OCI-LY7 (cell line): ENCODE results near the gene FLCN. TPM values are rescaled to one million over a fixed set of nuclear protein-coding genes. Genes with fewer than 3 reads are reported as not detected.

Experiments used
- BruUV-seq: library from RNA; stranded (reverse); fragments of 400-500 nt; replicated peaks from 2 replicates; lab custom pipeline; 2021; lab: Mats Ljungman, UMichigan
- CTCF ChIA-PET: fragments of 300-600 bp; sonication (Branson Sonifier 250); formaldehyde crosslinking; loops from one replicate; lab custom pipeline; 2022; ENCODE audit warnings: antibody characterized with exemption; ENCODE audit not compliant: unreplicated experiment; lab: Charles Lee
- POLR2A ChIA-PET: fragments of 300-600 bp; sonication (Branson Sonifier 250); formaldehyde crosslinking; loops from one replicate; lab custom pipeline; 2022; ENCODE audit warnings: antibody characterized with exemption; lab: Charles Lee
- DNase-seq: peaks from one replicate; pipeline ENCODE4 v3.0.0-alpha.2; 2015; ENCODE audit warnings: low spot score
- H2AFZ ChIP-seq: fragments of 200-600 bp; sonication (generic), shearing (Covaris generic); 2 replicates; pipeline ENCODE4 v1.6.1; 2014; ENCODE audit warnings: mild to moderate bottlenecking, antibody characterized with exemption, low read length, moderate library complexity
- H3K27ac ChIP-seq: fragments of 200-600 bp; sonication (generic); 2 replicates; pipeline ENCODE4 v1.5.1; 2014; ENCODE audit warnings: mixed run types, low read depth, mild to moderate bottlenecking, moderate library complexity, low read length, inconsistent platforms; ENCODE audit not compliant: poor library complexity, severe bottlenecking
- H3K36me3 ChIP-seq: fragments of 200-600 bp; sonication (generic); 2 replicates; pipeline ENCODE4 v1.6.1; 2014; ENCODE audit warnings: mild to moderate bottlenecking, antibody characterized with exemption, low read length, moderate library complexity, mixed read lengths; ENCODE audit not compliant: insufficient read depth
- H3K4me1 ChIP-seq: fragments of 200-600 bp; sonication (generic); 2 replicates; pipeline ENCODE4 v1.5.1; 2014; ENCODE audit warnings: mild to moderate bottlenecking, low read length; ENCODE audit not compliant: insufficient read depth, poor library complexity, severe bottlenecking
- H3K4me2 ChIP-seq: fragments of 200-600 bp; sonication (generic); 2 replicates; pipeline ENCODE4 v1.6.1; 2014; ENCODE audit warnings: mild to moderate bottlenecking, low read length
- H3K4me3 ChIP-seq: fragments of 200-600 bp; sonication (generic); 2 replicates; pipeline ENCODE4 v1.5.1; 2014; ENCODE audit warnings: mild to moderate bottlenecking, low read depth, low read length; ENCODE audit not compliant: poor library complexity, severe bottlenecking
- H3K79me2 ChIP-seq: fragments of 200-600 bp; sonication (generic); 2 replicates; pipeline ENCODE4 v1.6.1; 2016; ENCODE audit warnings: low read depth, mild to moderate bottlenecking, low read length, moderate library complexity, mixed read lengths; ENCODE audit not compliant: insufficient read depth
- H3K9me2 ChIP-seq: fragments of 200-600 bp; sonication (generic); 2 replicates; pipeline ENCODE4 v1.6.1; 2016; ENCODE audit warnings: mild to moderate bottlenecking, low read length, mixed read lengths; ENCODE audit not compliant: insufficient read depth
- H3K9me3 ChIP-seq: fragments of 200-600 bp; sonication (generic); 2 replicates; pipeline ENCODE4 v1.6.1; 2014; ENCODE audit warnings: mild to moderate bottlenecking, mixed run types, low read length, mixed read lengths
- H4K20me1 ChIP-seq: fragments of 200-600 bp; sonication (generic); 2 replicates; pipeline ENCODE4 v1.6.1; 2014; ENCODE audit warnings: mild to moderate bottlenecking, antibody characterized with exemption, low read length, moderate library complexity, mixed read lengths; ENCODE audit not compliant: insufficient read depth
- EZH2phosphoT487 ChIP-seq: fragments of 200-600 bp; sonication (generic); IDR thresholded peaks from 2 replicates; pipeline ENCODE4 v1.6.1; 2018; ENCODE audit warnings: low read depth, borderline replicate concordance, mild to moderate bottlenecking, mixed run types, antibody characterized with exemption, low read length, moderate library complexity, mixed read lengths
- intact Hi-C: fragments of 100-400 bp; cut with micrococcal nuclease; formaldehyde crosslinking; loops from one replicate; pipeline ENCODE4 v1.10.0; 2022; ENCODE audit not compliant: unreplicated experiment
- total RNA-seq, 2 experiments: library from RNA; depleted of rRNA in 1 of 2; stranded (reverse); fragments of >200 nt in 1 of 2; shearing (Covaris generic) in 1 of 2; gene quantifications; 2 replicates each; pipeline ENCODE4 v1.2.3, GENCODE V29; 2014 to 2022
- TF ChIP-seq, protein P1 (sequence below): fragments of 200-600 bp; sonication (generic); conservative IDR thresholded peaks from 2 replicates; pipeline ENCODE4 v1.5.1; 2014; ENCODE audit warnings: mild to moderate bottlenecking, antibody characterized with exemption, low read length, moderate library complexity, mixed read lengths

The FLCN gene
- total RNA-seq, 2 experiments from 2014 or later, result 20.5 to 20.9 TPM

GRCh38 chr17:17201271-17201670, 35.7 kb downstream of the FLCN start:
- BruUV-seq, result no TSS peak
- Histone ChIP-seq H2AFZ (no peak overlapping the region), H3K9me3 (no peaks in the 10 kb centered on the region), H3K4me2 (no peak overlapping the region), H4K20me1 (no peaks in the 10 kb centered on the region), H3K4me1 (no peaks in the 10 kb centered on the region), H3K27ac (no peak overlapping the region), H3K36me3 (no peaks in the 10 kb centered on the region), H3K9me2 (no peaks in the 10 kb centered on the region), H3K79me2 (no peaks in the 10 kb centered on the region), H3K4me3 (no peak overlapping the region)
- POLR2A ChIA-PET, result interaction anchor here (0.6 to 0.7 kb wide), 3 partner anchors 79 to 117 kb away, joined by 3 to 5 read pairs (median 4); no protein-coding TSS in a partner anchor
- TF ChIP-seq, protein P1, sequence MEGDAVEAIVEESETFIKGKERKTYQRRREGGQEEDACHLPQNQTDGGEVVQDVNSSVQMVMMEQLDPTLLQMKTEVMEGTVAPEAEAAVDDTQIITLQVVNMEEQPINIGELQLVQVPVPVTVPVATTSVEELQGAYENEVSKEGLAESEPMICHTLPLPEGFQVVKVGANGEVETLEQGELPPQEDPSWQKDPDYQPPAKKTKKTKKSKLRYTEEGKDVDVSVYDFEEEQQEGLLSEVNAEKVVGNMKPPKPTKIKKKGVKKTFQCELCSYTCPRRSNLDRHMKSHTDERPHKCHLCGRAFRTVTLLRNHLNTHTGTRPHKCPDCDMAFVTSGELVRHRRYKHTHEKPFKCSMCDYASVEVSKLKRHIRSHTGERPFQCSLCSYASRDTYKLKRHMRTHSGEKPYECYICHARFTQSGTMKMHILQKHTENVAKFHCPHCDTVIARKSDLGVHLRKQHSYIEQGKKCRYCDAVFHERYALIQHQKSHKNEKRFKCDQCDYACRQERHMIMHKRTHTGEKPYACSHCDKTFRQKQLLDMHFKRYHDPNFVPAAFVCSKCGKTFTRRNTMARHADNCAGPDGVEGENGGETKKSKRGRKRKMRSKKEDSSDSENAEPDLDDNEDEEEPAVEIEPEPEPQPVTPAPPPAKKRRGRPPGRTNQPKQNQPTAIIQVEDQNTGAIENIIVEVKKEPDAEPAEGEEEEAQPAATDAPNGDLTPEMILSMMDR, result no peak
- TF ChIP-seq EZH2phosphoT487, result no peak
- intact Hi-C loops, result no loop called here
- DNase-seq, result no peak
- CTCF ChIA-PET, result no interaction called here

- CTCF ChIA-PET, result no interaction called here
- H3K4me1 ChIP-seq, result no peaks in the 10 kb centered on the region
- no peaks in the 10 kb centered on the region for H3K36me3 ChIP-seq
- no peak overlapping the region for H3K4me3 ChIP-seq
- no peak overlapping the region for H3K27ac ChIP-seq
- intact Hi-C loops, result no loop called here
- no peaks in the 10 kb centered on the region for H3K79me2 ChIP-seq
- POLR2A ChIA-PET, result interaction anchor here (0.6 to 0.7 kb wide), 3 partner anchors 80 to 118 kb away, joined by 3 to 5 read pairs (median 4); no protein-coding TSS in a partner anchor
- H3K9me3 ChIP-seq, result no peaks in the 10 kb centered on the region
- no peaks in the 10 kb centered on the region for H4K20me1 ChIP-seq
- H3K4me2 ChIP-seq, result no peak overlapping the region
- BruUV-seq, result no TSS peak
- TF ChIP-seq EZH2phosphoT487, result no peak
- TF ChIP-seq, protein P1, result no peak
- no peaks in the 10 kb centered on the region for H3K9me2 ChIP-seq
- no peak overlapping the region for H2AFZ ChIP-seq
- DNase-seq, result no peak
Measured at GRCh38 chr17:17200831-17201230, 36.1 kb downstream of the FLCN start.

GRCh38 chr17:17200311-17200710, 36.7 kb downstream of the FLCN start:
- DNase-seq, result no peak
- BruUV-seq, result no TSS peak
- Histone ChIP-seq H3K27ac (no peak overlapping the region), H3K4me2 (no peak overlapping the region), H3K9me3 (no peaks in the 10 kb centered on the region), H3K36me3 (no peaks in the 10 kb centered on the region), H3K4me1 (no peaks in the 10 kb centered on the region), H4K20me1 (no peaks in the 10 kb centered on the region), H3K79me2 (no peaks in the 10 kb centered on the region), H2AFZ (no peak overlapping the region), H3K4me3 (no peak overlapping the region), H3K9me2 (no peaks in the 10 kb centered on the region)
- TF ChIP-seq, protein P1, result no peak
- TF ChIP-seq EZH2phosphoT487, result no peak
- intact Hi-C loops, result no loop called here
- ChIA-PET POLR2A (no interaction called here), CTCF (no interaction called here)
